ENCODE data around the gene BBC3.
"Not testable (repeated sequence)": the region's sequence is repeated elsewhere in the genome, so short reads cannot be mapped to it uniquely, and the experiment has no call there.

Gene BBC3

GRCh38 chr19:47230921-47231214 is at the start of gene BBC3:
BBC3 (minus strand) TSS chr19:47231199; CDS start chr19:47228431, 2,768 bp downstream.
- no peak for DNase-seq

- peak; percentile 43 for DNase-seq
Observed at GRCh38 chr19:47280183-47280797, 49.3 kb upstream of the BBC3 start.

GRCh38 chr19:47276513-47276912 is 45.5 kb upstream of the BBC3 start:
- not testable (repeated sequence) for DNase-seq

- DNase-seq, result no peak
Observed at GRCh38 chr19:47275791-47276461, 44.9 kb upstream of the BBC3 start.

- no peak for DNase-seq
Observed at GRCh38 chr19:47274891-47275761, 44.1 kb upstream of the BBC3 start.

GRCh38 chr19:47274071-47274890 is 43.3 kb upstream of the BBC3 start, which contains the start of gene INAFM1:
INAFM1 (plus strand) TSS chr19:47274885; CDS start chr19:47274920, 35 bp downstream.
- DNase-seq, result peak; percentile 96

GRCh38 chr19:47273313-47274070 is 42.5 kb upstream of the BBC3 start:
- DNase-seq, result peak; percentile 92

- DNase-seq, result no peak
Observed at GRCh38 chr19:47272448-47273312, 41.7 kb upstream of the BBC3 start.

- no peak for DNase-seq
Observed at GRCh38 chr19:47271949-47272348, 41.0 kb upstream of the BBC3 start.

- no peak for DNase-seq
Observed at GRCh38 chr19:47270408-47270807, 39.4 kb upstream of the BBC3 start.

- no peak for DNase-seq
Observed at GRCh38 chr19:47269596-47269995, 38.6 kb upstream of the BBC3 start.

GRCh38 chr19:47268028-47268427 is 37.0 kb upstream of the BBC3 start:
- no peak for DNase-seq

GRCh38 chr19:47267350-47267759 is 36.4 kb upstream of the BBC3 start:
- DNase-seq, result no peak

- DNase-seq, result no peak
Observed at GRCh38 chr19:47266401-47266941, 35.5 kb upstream of the BBC3 start.

GRCh38 chr19:47264629-47265028 is 33.6 kb upstream of the BBC3 start:
- no peak for DNase-seq

GRCh38 chr19:47261946-47262793 is 31.2 kb upstream of the BBC3 start:
- peak; percentile 69 for DNase-seq

GRCh38 chr19:47260476-47260875 is 29.5 kb upstream of the BBC3 start:
- DNase-seq, result no peak

- DNase-seq, result no peak
Observed at GRCh38 chr19:47258895-47259555, 28.0 kb upstream of the BBC3 start.

GRCh38 chr19:47258434-47258833 is 27.4 kb upstream of the BBC3 start:
- DNase-seq, result no peak
